GM18502 (cell line): Measurements from ENCODE around the gene RGS10.

Source experiments
- ATAC-seq: cut with Tn5 transposase; IDR thresholded peaks from one replicate; pipeline ENCODE4 v1.9.1; 2021; ENCODE audit warnings: mild to moderate bottlenecking; ENCODE audit not compliant: unreplicated experiment, poor library complexity

The RGS10 gene

GRCh38 chr10:119520283-119520682, 22.2 kb downstream of the RGS10 start:
- ATAC-seq, result no peak

DNA sequence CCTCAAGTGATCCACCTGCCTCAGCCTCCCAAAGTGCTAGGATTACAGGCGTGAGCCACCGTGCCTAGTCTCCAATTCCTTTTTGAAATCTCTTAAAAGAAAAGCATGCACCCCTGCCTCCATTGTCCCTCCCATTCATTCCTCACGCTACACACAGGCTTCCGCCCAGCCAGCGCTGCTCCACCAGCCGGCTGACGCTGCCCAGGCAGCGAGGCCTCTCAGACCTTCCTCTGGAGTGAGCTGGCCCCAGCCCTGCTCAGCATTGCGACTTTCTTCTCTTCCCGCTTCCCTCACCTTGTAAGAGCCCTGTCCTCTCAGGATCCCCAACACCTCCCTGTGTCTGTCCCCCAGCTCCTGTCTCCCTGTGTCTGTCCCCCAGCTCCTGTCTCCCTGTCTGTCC, 23.6 kb downstream of the RGS10 start:
- no peak for ATAC-seq

GRCh38 chr10:119518176-119518575, 24.3 kb downstream of the RGS10 start:
- ATAC-seq, result peak; percentile 15

GRCh38 chr10:119517235-119518141, 25.0 kb downstream of the RGS10 start:
- ATAC-seq, result peak; percentile 57

- peak; percentile 81 for ATAC-seq
These were observed 25.9 kb downstream of the RGS10 start for GRCh38 chr10:119516381-119517234.

- ATAC-seq, result no peak
These were observed 26.9 kb downstream of the RGS10 start for GRCh38 chr10:119515511-119516045.

GRCh38 chr10:119514819-119515218, 27.7 kb downstream of the RGS10 start:
- no peak for ATAC-seq

DNA sequence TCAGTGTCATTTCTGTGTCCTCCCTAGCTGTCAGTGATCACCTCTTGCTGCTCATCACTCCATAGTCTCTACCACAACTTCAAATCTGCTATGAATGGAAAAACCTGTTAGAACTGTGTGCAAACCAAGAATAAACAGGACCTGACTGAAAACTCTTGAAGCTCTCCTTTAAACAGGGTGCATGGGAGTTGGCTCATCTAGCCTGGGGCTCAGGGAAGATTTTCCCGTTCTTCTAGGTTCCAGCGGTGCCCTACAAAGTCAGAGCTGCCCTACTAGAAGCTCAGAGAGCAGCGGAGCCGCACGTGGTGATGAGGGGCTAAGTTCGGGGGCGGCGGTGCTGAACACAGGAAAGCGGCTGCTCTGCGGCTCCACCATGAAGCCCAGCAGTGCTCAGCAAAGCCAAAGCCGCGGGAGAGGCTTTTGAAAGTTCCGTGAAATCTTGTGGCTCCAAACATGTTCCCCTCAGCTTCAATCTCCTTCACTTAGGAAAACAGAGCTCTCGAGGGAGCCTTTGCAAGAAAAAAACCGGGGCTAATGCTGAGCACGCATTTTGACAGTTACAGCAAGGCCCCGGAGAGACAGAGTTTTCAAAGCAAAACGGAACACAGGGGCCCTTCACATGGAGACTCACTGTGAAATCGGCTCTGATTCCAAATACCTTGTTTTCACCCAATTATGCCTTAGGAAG, 30.5 kb downstream of the RGS10 start:
- ATAC-seq, result no peak

DNA sequence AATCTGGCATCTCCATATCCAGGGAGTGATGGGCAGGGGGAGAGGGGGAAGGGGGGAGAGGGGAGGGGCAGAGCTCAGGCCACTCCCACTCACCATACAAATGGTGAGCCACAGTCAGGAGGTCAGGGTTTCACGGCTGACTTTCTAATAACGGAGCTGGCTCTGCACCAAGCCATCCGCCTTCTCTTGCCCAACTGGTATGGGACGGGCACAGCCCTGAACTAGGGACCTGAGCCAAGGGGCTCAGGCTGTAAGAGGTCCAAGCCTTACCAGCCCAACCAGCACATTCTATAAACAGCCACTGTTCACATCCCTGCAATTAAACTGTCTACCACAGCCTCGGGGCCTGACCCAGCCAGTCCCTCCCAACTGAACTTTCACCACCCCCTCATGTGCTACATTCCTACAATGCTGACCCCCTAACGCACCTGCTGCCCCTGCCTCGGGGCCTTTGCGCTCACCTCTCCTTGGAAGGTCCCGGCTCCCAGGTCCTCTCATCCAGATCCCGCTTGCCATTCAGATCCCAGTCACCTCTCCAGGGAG, 32.5 kb downstream of the RGS10 start:
- ATAC-seq, result no peak

DNA sequence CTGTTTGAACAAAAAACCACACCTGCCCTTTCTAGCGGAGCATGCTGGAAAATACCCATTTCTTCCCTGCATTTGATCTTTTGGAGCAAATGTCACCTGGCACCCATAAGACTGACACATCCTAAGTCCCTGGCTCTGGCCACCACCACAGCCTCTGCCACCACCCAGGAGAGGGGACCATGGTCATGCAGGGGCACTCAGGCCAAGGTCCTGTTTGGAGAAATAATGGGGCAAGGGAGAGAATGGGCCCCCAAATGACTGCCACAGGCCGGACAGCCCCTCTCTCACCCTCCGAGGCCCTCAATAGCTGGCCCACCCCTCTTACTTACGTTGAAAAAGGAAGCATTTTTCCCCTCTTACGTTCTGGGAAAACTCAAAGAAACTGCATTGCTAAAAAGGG, 35.4 kb downstream of the RGS10 start:
- ATAC-seq, result no peak

DNA sequence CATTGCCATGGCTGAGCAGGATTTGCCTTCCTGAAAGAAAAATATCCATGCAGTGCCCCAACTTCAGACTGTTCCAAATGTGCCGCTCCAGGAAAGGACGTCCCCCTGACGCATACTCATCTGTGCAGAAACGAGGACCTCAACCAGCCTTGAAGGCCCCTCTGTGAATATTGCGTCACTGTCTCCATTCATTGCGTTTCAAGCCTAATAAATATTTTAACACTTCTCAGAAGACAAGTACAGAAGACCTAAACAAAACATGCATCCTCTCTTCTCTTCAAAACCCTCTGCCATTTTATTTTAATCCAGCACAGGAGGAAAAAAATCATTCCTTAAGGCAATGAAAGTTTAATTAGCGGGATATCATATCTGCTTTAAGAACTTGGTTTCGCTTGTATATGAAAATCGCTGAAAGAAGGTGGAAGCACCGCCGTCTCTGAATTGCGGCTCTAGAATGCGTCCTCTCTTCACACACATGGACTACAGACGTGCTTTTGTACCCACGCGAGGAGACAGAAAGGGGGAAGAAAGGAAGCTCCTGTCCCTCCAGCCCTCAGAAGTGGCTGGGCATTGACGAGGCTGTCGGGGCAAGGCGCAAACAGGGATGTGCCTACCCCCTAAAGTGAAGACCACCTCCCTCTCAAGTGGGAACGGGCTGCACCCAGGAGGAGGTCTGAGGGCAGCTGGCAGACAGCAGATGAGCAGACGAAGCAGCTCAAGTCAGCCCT, 36.8 kb downstream of the RGS10 start:
- ATAC-seq, result no peak

- no peak for ATAC-seq
These were observed 37.4 kb downstream of the RGS10 start for GRCh38 chr10:119505131-119505551.

DNA sequence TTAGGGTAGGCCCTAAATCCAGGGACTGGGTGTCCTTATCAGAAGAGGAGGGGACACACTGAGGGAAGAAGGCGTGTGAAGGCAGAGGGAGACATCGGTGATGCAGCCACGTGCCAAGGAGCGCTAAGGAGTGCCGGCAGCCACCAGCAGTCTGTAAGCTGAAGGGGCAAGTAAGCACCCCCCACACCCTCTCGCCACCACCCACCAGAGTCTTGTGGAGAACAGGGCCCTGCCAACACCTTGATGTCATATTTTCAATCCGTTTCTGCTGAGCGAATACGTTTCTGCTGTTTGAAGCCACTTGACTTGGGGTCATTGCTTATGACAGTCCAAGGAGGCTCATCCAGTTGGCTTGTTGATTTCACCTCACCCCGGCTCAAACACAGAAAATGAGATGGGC, 37.9 kb downstream of the RGS10 start:
- ATAC-seq, result no peak

DNA sequence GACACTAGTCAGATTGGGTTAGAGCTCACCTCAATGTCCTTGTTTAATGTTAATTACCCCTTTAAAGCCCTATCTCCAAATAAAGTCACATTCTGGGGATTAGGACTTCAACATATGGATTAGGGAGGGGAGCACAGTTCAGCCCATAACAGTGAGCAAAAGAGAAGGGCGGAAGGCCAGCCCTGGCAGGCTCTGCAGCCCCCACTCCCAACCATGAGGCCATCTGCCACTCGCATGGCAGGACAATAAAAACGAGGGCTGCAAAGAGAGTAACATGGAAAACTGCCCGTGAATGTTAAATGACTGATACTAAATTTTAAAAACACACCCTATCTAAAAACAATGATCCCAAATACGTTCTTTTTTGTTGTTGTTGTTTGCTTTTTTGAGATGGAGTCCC, 38.7 kb downstream of the RGS10 start:
- no peak for ATAC-seq

GRCh38 chr10:119502618-119503155, 39.8 kb downstream of the RGS10 start:
- no peak for ATAC-seq

DNA sequence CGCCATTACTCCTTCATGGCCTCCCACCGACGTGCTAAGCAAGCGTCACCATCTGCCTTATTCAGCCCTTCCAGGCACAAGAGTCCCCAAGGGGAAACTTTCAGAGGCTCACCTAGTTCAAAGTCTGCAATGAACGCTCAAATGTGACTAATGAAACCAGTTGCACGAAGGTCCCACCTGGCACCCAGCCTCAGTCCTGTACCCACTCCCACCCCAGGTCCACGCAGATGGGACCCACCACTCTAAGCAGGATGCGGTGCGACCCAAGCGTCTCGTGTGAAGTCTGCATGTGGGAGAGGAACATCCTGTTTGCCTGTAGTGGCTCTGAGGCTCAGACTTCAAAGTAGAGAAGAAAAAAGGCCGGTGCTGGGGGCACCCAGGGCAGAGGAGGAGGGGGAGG, 40.3 kb downstream of the RGS10 start:
- ATAC-seq, result no peak

DNA sequence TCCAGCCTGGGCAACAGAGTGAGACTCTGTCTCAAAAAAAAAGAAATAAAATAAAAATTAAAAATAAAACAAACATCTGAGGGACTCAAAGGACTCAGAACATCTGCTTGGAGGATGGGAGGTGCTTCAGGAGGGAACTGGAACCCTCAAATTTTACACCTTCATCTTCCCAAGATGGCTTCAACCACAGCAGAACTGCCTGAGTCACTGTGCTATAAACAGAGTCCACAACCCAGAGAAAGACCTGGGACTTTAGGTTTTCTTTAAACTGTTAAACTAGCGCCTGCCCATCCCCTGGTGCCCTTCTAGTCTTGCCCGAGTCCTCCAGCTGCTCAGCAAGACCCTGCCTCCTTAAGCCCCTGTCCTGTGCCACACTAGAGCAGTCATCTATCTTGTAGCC, 40.8 kb downstream of the RGS10 start:
- no peak for ATAC-seq

GRCh38 chr10:119500821-119501220, 41.7 kb downstream of the RGS10 start:
- no peak for ATAC-seq

GRCh38 chr10:119500123-119500795, 42.3 kb downstream of the RGS10 start:
- ATAC-seq, result no peak
